NB4 (cell line): ENCODE results near the gene ATXN7L1.

ENCODE experiments used
- DNase-seq: peaks from one replicate; pipeline ENCODE4 v3.0.0; 2010; ENCODE audit warnings: low read depth
- H3K4me3 ChIP-seq: one replicate; pipeline ENCODE4 v1.5.1; 2011; ENCODE audit warnings: mild to moderate bottlenecking, low read depth, low read length, moderate library complexity
- CTCF ChIP-seq: IDR thresholded peaks from one replicate; pipeline ENCODE4 v1.5.1; 2012; ENCODE audit warnings: low read depth, low read length
- MYC ChIP-seq: IDR thresholded peaks from 2 replicates; pipeline ENCODE4 v1.6.1; 2011; ENCODE audit warnings: low read depth, low read length
- POLR2A ChIP-seq: IDR thresholded peaks from 2 replicates; pipeline ENCODE4 v1.6.1; 2011; ENCODE audit warnings: mild to moderate bottlenecking; ENCODE audit not compliant: insufficient read length; ENCODE audit errors: extremely low read depth
- TF ChIP-seq, protein P1 (sequence below): IDR thresholded peaks from 2 replicates; pipeline ENCODE4 v1.6.1; 2011; ENCODE audit warnings: low read depth, low read length

Gene ATXN7L1

GRCh38 chr7:105825371-105825770 lies 51.0 kb downstream of the ATXN7L1 start:
- no peak overlapping the region for H3K4me3 ChIP-seq
- TF ChIP-seq POLR2A (no peak), MYC (no peak), CTCF (no peak)
- DNase-seq: no peak

- TF ChIP-seq, protein P1, sequence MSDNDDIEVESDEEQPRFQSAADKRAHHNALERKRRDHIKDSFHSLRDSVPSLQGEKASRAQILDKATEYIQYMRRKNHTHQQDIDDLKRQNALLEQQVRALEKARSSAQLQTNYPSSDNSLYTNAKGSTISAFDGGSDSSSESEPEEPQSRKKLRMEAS: no peak
- no peak for TF ChIP-seq MYC
- TF ChIP-seq POLR2A: no peak
- no peak for TF ChIP-seq CTCF
- DNase-seq: no peak
- H3K4me3 ChIP-seq: no peak overlapping the region
These were observed 53.6 kb downstream of the ATXN7L1 start for GRCh38 chr7:105822806-105823205.

DNA sequence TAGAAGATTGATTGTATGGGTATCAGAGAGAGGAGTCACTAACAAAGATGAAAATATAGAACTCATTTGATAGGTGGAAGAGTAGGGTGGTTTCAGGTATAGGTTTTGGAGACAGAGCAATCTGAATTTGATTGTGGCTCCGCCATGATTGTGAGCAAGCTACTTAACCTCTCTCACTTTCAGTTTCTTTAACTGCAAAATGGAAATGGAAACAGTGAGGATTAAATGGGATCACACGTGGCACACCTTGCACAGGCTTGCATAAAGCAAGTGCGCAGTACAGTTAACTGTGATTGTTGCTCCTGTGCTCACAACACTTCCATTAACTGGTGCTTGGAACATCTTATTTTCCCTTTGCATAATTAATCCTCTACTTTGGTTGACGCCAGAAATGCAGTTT lies 54.9 kb downstream of the ATXN7L1 start:
- no peak overlapping the region for H3K4me3 ChIP-seq
- TF ChIP-seq CTCF (no peak), MYC (no peak), POLR2A (no peak)
- TF ChIP-seq, protein P1: no peak
- DNase-seq: no peak

- TF ChIP-seq MYC: no peak
- no peak for TF ChIP-seq CTCF
- no peak for TF ChIP-seq POLR2A
- TF ChIP-seq, protein P1: no peak
- DNase-seq: no peak
- no peak overlapping the region for H3K4me3 ChIP-seq
These were observed 55.9 kb downstream of the ATXN7L1 start for GRCh38 chr7:105820363-105821066.

DNA sequence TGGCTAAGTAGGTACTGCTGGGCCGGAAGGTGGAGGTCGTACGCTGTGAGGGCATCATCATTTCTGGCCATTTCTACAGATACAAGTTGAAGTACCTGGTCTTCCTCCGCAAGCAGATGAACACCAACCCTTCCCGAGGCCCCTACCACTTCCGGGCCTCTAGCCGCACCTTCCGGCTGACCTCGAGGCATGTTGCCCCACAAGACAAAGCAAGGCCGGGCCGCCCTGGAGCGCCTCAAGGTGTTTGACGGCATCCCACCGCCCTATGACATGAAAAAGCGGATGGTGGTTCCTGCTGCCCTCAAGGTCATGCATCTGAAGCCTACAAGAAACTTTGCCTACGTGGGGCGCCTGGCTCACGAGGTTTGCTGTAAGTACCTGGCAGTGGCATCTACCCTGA lies 56.8 kb downstream of the ATXN7L1 start:
- no peak overlapping the region for H3K4me3 ChIP-seq
- DNase-seq: no peak
- TF ChIP-seq CTCF: no peak
- TF ChIP-seq, protein P1: no peak
- no peak for TF ChIP-seq MYC
- no peak for TF ChIP-seq POLR2A
